Fibroblast of pulmonary artery (primary cell): ENCODE measurements around the gene IL6ST.

Source experiments
- DNase-seq: peaks from one replicate; pipeline ENCODE4 v3.0.0-alpha.2; 2010; ENCODE audit warnings: low read depth
- H3K4me3 ChIP-seq: replicated peaks from 2 replicates; pipeline ENCODE4 v1.5.1; 2011; ENCODE audit warnings: low read depth, mild to moderate bottlenecking, control low read depth, low read length, moderate library complexity
- CTCF ChIP-seq: IDR thresholded peaks from 2 replicates; pipeline ENCODE4 v1.5.1; 2011; ENCODE audit warnings: mild to moderate bottlenecking, control low read depth, low read length, inconsistent platforms; ENCODE audit errors: missing control alignments

The IL6ST gene

GRCh38 chr5:55902696-55903095 lies 92.1 kb downstream of the IL6ST start:
- H3K4me3 ChIP-seq: no peak overlapping the region
- peak; percentile 10 for DNase-seq
- TF ChIP-seq CTCF: no peak

DNA sequence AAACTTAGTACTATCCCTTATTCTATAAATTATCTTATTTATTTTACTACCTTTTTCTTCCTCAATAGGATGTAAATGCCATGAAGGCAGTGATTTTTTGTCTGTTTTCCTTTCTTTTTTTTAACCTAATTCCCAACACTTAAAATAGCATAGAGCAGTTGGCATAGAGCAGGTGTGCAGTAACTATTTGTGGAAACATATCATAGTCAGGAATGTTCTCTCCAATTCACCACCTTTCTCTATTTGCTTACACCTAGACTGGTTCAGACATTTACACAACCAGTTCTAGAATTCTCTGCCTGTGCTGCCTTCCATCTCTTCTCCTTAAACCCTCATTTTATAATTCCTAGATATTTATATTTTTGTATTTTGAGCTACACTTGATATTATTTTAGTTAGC lies 94.0 kb downstream of the IL6ST start:
- no peak for TF ChIP-seq CTCF
- DNase-seq: no peak
- H3K4me3 ChIP-seq: no peak overlapping the region

DNA sequence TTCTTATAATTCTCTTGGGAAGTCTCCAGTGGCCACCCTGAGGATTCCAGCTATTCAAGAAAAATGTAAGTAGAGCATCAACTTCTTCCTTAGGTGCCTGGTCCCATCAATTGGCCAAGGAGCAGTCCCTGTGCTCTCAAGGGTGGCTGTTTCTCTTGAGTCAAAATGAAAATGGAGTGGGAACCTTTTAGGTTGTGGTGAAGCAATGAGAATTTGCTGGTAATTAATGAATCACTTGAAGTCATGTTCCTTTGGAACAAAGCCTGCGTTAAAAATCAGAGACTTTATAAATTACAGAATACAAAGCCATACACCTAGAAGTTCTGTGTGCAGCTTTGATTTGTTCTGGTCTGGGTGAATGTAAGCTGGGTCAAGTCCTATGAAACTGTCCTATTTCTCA lies 94.7 kb downstream of the IL6ST start:
- H3K4me3 ChIP-seq: no peak overlapping the region
- DNase-seq: no peak
- TF ChIP-seq CTCF: no peak

DNA sequence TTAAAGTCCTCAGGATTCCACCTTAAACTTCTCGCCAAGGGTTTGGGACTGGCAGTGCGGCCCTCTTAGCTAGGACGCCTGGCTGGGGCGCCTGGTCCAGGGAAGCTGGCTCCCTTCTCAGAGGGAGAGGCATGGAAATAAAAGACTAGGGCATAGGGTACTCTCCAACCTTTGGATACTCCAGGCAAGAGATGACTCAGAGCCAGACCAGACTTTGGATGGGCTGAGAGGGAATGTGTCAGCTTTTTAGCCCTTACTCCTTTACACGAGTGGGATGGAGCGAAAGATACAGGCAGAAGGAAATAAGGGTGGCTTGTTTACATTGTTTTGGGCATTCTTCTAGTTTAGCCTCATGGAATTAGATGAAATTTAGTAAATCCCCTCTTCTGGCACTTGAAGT lies 95.4 kb downstream of the IL6ST start:
- peak; percentile 17 for DNase-seq
- H3K4me3 ChIP-seq: no peak overlapping the region
- TF ChIP-seq CTCF: no peak

DNA sequence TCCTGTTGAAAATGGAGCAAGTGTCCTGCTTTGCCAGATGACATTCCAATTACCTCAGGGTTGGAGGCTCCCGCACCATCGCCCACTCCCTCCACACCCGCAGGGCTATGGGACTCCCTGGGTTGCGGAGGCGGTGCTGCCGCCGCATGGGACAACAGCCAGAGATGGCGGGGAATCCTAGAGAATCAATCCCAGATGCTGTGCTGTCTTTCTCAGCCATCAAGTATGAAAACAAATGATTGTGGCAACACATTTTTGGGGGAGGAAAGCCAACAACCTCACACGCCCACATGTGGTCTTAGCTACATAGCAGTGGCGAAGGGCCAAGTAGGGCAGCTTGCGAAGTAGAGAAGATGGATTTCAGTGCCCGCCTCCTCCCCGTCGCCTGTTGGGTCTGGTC lies 96.9 kb downstream of the IL6ST start:
- no peak overlapping the region for H3K4me3 ChIP-seq
- no peak for TF ChIP-seq CTCF
- peak; percentile 84 for DNase-seq

DNA sequence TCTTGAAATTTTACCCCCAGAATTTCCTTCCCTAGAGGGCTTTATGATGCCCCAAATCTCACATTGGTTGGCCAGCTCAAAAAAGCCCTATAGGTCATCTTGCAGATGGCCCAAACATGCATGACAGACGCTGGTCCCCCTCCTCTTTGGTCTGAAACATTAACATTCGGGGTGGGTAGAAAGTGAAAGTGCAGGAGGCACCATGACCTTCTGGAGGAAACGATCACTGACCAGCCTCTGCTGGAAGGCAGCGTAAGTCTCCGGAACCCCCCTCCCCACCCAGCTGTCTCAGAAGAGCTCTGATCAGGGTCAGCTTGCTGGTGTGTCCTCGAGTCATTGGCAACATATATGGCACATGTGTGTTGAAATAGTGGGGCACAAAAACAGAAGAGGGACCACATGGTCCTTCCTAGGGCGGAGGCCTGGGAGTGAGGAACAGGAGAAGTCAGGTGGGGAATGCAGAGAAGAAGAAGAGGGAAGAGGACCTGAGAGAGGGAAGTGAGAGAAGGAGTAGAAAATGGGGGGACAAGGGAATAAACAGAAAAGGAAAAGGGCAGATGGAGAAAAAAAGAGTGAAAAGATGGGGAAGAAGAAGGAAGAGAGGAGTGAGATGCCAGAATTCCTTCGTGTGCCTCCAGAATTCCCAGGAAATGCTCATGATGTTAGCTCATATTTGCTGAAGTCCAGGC lies 97.4 kb downstream of the IL6ST start:
- H3K4me3 ChIP-seq: no peak overlapping the region
- TF ChIP-seq CTCF: no peak
- no peak for DNase-seq

DNA sequence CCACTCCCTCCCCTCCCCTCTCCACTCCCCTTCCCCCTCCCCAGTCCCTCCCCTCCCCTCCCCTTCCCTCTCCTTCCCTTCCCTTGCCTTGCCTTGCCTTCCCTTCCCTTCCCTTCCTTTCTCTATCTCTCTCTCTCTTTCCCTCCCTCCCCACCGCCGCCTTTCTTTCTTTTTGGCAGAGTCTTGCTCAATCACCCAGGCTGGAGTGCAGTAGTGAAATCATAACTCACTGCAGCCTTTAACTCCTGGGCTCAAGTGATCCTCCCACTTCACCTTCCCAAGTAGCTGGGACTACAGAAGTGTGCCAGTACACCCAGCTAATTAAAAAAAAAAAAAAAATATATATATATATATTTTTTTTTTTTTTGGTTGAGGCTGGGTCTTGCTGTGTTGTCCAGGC lies 98.1 kb downstream of the IL6ST start:
- no peak overlapping the region for H3K4me3 ChIP-seq
- no peak for TF ChIP-seq CTCF
- DNase-seq: peak; percentile 56
